SK-N-SH treated with all-trans-retinoic acid at 6 μM for 48 hours (cell line): ENCODE data around the gene SMYD2.

Experiments used
- ISL1 ChIP-seq: fragments of 250-450 bp; sonication (Bioruptor Pico); IDR thresholded peaks from 2 replicates; pipeline ENCODE4 v2.1.2; 2022; ENCODE audit warnings: mild to moderate bottlenecking, moderate library complexity
- ZFP30 ChIP-seq: fragments of 450-650 bp; formaldehyde crosslinking; IDR thresholded peaks from 2 replicates; pipeline ENCODE4 v1.5.0; 2022; ENCODE audit warnings: mild to moderate bottlenecking, moderate library complexity

- no peak for TF ChIP-seq ZFP30
- no peak for TF ChIP-seq ISL1 (CRISPR knock-in tag)
Observed at GRCh38 chr1:214337511-214337910, 56.6 kb downstream of the SMYD2 start.
